ENCODE measurements around the gene SYNDIG1.

Gene SYNDIG1

GRCh38 chr20:24600012-24600411 is 130.6 kb downstream of the SYNDIG1 start:
- intact Hi-C loops (cut with micrococcal nuclease) = no loop called here
- Mint-ChIP-seq H3K4me1 (ENCODE audit: low read depth) (no peaks in the 10 kb centered on the region), H3K9me3 (peaks cover 17% of the 10 kb centered on the region)

DNA sequence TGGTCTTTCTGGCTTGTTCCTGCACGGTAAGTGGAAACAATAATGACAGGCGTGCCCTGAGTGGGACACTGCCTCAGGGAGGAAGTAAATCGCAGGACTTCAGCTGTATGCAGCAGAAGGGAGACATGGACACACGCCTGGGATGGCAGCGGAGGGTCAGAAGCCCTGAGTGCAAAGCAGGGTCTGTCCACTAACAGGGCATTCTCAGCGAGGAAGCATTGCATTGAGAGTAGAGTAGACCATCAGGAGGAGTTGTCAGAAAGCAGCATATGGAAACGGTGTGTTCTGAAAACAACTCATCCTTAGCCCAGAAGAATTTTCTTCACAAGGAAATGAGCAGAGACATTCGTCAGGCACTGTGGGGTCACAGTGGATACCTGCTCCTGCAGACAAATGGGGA is 134.0 kb downstream of the SYNDIG1 start:
- Mint-ChIP-seq H3K4me3 (no peak overlapping the region), H3K9me3 (peaks cover 17% of the 10 kb centered on the region), H3K4me1 (ENCODE audit: low read depth) (no peaks in the 10 kb centered on the region), H3K27me3 (no peaks in the 10 kb centered on the region), H3K27ac (no peak overlapping the region), H3K36me3 (ENCODE audit: low read depth) (no peaks in the 10 kb centered on the region)
- intact Hi-C loops (cut with micrococcal nuclease) = no loop called here

More at GRCh38 chr20:24600012-24600411, 130.6 kb downstream of the SYNDIG1 start:
- Mint-ChIP-seq H3K27me3 (no peaks in the 10 kb centered on the region), H3K36me3 (ENCODE audit: low read depth) (no peaks in the 10 kb centered on the region), H3K27ac (no peak overlapping the region), H3K4me3 (no peak overlapping the region)

- Mint-ChIP-seq H3K27me3 (no peaks in the 10 kb centered on the region), H3K4me3 (no peak overlapping the region), H3K4me1 (ENCODE audit: low read depth) (no peaks in the 10 kb centered on the region), H3K36me3 (ENCODE audit: low read depth) (no peaks in the 10 kb centered on the region), H3K9me3 (peaks cover 7% of the 10 kb centered on the region), H3K27ac (no peak overlapping the region)
- intact Hi-C loops (cut with micrococcal nuclease) = no loop called here
These were observed 135.7 kb downstream of the SYNDIG1 start for GRCh38 chr20:24604966-24605665.

DNA sequence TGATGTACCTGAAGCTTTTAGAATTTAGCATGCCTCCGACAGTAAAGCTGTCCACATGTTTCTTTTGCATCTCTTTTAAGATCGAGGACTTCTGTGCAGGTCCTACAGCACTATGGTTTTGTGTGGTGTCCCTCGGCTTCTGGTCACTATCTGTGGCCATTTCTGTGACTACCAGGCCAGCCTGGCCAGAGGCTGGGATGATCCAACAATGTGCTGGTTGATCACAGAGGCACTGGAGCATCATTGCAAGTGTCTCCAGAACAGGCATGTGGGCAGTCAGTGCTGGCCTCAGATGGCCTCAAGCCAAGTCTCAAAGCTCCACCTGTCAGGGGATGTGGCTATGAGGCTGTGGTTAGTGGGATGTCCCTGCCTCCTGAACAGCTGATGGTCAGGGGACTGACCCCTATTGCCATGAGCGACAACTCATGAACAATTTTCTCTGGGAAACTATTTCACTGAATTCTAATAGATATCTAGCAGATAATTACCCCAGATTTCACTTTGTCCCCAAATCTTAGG is 136.6 kb downstream of the SYNDIG1 start:
- no peaks in the 10 kb centered on the region for H3K9me3 Mint-ChIP-seq
- intact Hi-C loops (cut with micrococcal nuclease) = no loop called here
- H3K36me3 Mint-ChIP-seq (ENCODE audit: low read depth) = no peaks in the 10 kb centered on the region
- no peak overlapping the region for H3K27ac Mint-ChIP-seq
- H3K4me1 Mint-ChIP-seq (ENCODE audit: low read depth) = no peaks in the 10 kb centered on the region
- no peak overlapping the region for H3K4me3 Mint-ChIP-seq
- no peaks in the 10 kb centered on the region for H3K27me3 Mint-ChIP-seq

GRCh38 chr20:24607402-24607801 is 138.0 kb downstream of the SYNDIG1 start:
- no peaks in the 10 kb centered on the region for H3K4me1 Mint-ChIP-seq (ENCODE audit: low read depth)
- intact Hi-C loops (cut with micrococcal nuclease) = no loop called here
- H3K36me3 Mint-ChIP-seq (ENCODE audit: low read depth) = no peaks in the 10 kb centered on the region
- H3K27me3 Mint-ChIP-seq = no peaks in the 10 kb centered on the region
- H3K27ac Mint-ChIP-seq = no peak overlapping the region
- no peak overlapping the region for H3K4me3 Mint-ChIP-seq
- H3K9me3 Mint-ChIP-seq = no peaks in the 10 kb centered on the region

DNA sequence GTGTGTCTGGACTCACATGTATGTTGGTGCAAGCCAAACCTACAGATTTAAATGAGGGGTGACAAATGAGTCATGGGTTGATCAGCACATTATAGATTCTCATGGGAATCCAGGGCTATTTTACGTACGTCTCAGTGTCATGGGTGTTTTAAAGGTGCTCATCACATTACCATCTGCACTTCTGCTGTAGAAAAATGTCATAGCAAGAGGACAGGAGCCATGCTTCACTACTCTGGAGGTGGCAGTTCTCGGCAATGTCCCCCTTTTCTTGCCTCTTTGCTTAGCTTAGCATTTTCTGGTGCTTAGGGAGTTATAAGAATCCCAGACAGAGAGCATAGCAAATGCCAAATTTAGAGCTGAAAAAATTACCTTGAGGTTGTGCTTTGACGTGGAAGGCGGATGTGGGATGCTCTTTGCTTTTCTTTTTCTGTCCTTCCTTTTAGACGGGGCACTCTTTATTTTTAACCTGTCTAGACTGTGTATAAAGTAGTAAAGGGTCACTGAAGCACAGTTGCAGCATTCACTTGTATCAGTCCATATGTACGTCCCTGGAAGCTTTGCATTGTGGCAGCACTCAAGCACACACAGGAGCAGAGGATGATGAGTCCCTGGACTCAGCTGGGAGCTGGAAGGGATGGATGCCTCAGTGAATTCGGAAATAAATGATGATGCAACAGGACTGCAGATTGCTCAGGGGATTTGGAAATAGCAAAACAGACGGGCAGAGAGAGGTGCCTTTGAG is 139.7 kb downstream of the SYNDIG1 start:
- no peaks in the 10 kb centered on the region for H3K9me3 Mint-ChIP-seq
- H3K4me3 Mint-ChIP-seq = no peak overlapping the region
- H3K4me1 Mint-ChIP-seq (ENCODE audit: low read depth) = no peaks in the 10 kb centered on the region
- no peaks in the 10 kb centered on the region for H3K27me3 Mint-ChIP-seq
- H3K27ac Mint-ChIP-seq = no peak overlapping the region
- intact Hi-C loops (cut with micrococcal nuclease) = no loop called here
- no peaks in the 10 kb centered on the region for H3K36me3 Mint-ChIP-seq (ENCODE audit: low read depth)

- Mint-ChIP-seq H3K4me1 (ENCODE audit: low read depth) (no peaks in the 10 kb centered on the region), H3K9me3 (no peaks in the 10 kb centered on the region), H3K27me3 (no peaks in the 10 kb centered on the region), H3K4me3 (no peak overlapping the region), H3K36me3 (ENCODE audit: low read depth) (no peaks in the 10 kb centered on the region), H3K27ac (no peak overlapping the region)
- intact Hi-C loops (cut with micrococcal nuclease) = no loop called here
These were observed 140.3 kb downstream of the SYNDIG1 start for GRCh38 chr20:24609757-24610156.

DNA sequence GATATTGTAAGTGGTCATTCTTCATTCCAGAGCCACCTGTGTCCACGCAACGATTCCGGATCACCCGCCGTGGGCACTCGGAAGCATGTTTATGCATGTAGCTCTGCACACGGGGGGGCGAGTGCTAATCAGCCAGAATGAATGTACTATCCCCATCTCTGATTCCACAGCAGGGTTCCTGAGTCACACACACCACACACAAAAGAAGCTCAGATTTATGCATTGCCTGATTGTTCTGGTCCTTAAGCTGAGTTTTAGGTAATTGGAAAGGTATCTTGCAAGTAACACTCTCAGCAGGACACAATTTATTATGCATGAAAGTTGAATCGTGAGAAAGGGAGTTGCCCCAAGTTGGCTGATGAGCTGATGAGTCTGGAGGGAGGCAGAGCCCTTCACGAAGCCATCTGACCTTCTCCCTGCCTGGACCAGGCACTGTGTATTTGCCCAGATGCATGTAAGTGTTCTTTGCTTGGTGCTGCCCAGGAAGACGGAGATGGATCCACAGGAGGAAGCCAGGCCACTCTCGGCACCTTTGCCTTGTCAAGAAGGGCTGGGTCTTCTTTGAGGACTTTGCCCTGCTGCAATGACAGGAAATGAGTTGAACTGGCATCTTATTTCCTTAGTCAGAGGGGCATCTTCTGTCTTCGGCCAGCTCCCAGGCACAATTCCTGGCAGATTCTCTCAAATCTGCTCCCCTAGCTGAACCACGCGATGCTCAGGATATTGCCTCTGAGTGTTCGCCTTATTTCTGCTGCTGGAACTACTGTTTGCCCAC is 141.1 kb downstream of the SYNDIG1 start:
- no peak overlapping the region for H3K27ac Mint-ChIP-seq
- no peaks in the 10 kb centered on the region for H3K36me3 Mint-ChIP-seq (ENCODE audit: low read depth)
- H3K27me3 Mint-ChIP-seq = no peaks in the 10 kb centered on the region
- no peak overlapping the region for H3K4me3 Mint-ChIP-seq
- intact Hi-C loops (cut with micrococcal nuclease) = no loop called here
- no peaks in the 10 kb centered on the region for H3K9me3 Mint-ChIP-seq
- no peaks in the 10 kb centered on the region for H3K4me1 Mint-ChIP-seq (ENCODE audit: low read depth)

DNA sequence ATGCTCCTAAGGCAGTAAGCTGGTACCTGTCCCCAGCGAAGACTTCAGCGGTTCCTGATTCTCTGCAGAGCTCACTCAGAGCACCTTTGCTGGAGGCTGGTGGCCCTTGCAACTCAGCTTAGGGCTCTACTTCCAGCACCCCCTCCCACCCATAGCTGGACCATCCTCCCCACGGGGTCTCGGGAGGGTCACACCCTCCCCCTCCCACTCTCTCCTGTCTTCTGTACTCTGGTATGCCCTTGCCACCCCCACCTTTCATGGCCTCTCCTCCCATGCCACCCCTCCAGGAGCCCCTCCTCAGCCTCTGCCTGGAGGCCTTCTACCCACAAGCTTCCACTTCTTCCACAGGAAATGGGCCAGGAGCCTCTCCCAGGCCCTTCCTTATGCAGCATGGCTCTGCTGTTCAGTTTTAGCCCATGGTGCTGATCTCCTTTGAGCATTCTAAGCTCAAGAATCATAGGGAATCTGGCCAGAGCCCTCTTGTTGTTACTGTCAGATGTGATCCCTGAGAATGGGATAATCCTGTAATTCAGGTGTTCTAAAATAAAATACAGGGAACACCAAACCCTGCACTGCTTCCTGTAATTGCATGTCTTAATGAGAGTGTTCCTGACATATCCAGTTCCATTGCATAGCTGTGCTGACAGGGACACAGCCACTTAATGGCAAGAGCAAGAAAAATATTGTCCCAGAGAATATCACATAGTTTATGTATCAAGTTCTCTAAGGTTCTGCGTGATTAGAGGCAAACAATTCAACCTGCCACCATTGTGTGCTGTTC is 142.1 kb downstream of the SYNDIG1 start:
- intact Hi-C loops (cut with micrococcal nuclease) = no loop called here
- Mint-ChIP-seq H3K36me3 (ENCODE audit: low read depth) (no peaks in the 10 kb centered on the region), H3K4me3 (no peak overlapping the region), H3K9me3 (no peaks in the 10 kb centered on the region), H3K4me1 (ENCODE audit: low read depth) (no peaks in the 10 kb centered on the region), H3K27me3 (peaks cover 2% of the 10 kb centered on the region), H3K27ac (no peak overlapping the region)

GRCh38 chr20:24612799-24613775 is 143.7 kb downstream of the SYNDIG1 start:
- no peak overlapping the region for H3K4me3 Mint-ChIP-seq
- no peaks in the 10 kb centered on the region for H3K36me3 Mint-ChIP-seq (ENCODE audit: low read depth)
- H3K9me3 Mint-ChIP-seq = no peaks in the 10 kb centered on the region
- no peaks in the 10 kb centered on the region for H3K4me1 Mint-ChIP-seq (ENCODE audit: low read depth)
- intact Hi-C loops (cut with micrococcal nuclease) = no loop called here
- H3K27me3 Mint-ChIP-seq = peaks cover 2% of the 10 kb centered on the region
- H3K27ac Mint-ChIP-seq = no peak overlapping the region

GRCh38 chr20:24614341-24614740 is 144.9 kb downstream of the SYNDIG1 start:
- Mint-ChIP-seq H3K4me1 (ENCODE audit: low read depth) (peaks cover 3% of the 10 kb centered on the region), H3K4me3 (no peak overlapping the region), H3K36me3 (ENCODE audit: low read depth) (no peaks in the 10 kb centered on the region), H3K27me3 (peaks cover 2% of the 10 kb centered on the region), H3K27ac (no peak overlapping the region), H3K9me3 (no peaks in the 10 kb centered on the region)
- intact Hi-C loops (cut with micrococcal nuclease) = no loop called here

- H3K9me3 Mint-ChIP-seq = no peaks in the 10 kb centered on the region
- H3K4me3 Mint-ChIP-seq = no peak overlapping the region
- H3K36me3 Mint-ChIP-seq (ENCODE audit: low read depth) = no peaks in the 10 kb centered on the region
- intact Hi-C loops (cut with micrococcal nuclease) = no loop called here
- H3K27ac Mint-ChIP-seq = no peak overlapping the region
- H3K4me1 Mint-ChIP-seq (ENCODE audit: low read depth) = peaks cover 4% of the 10 kb centered on the region
- H3K27me3 Mint-ChIP-seq = peaks cover 2% of the 10 kb centered on the region
These were observed 145.9 kb downstream of the SYNDIG1 start for GRCh38 chr20:24615353-24615752.

Data from dendritic cell treated with granulocyte-macrophage colony-stimulating factor and Interleukin-4, amounts not matched to agents 40 ng/mL and 50 ng/mL, for 4 days (primary cell).